Endothelial cell of umbilical vein (primary cell): Measurements from ENCODE around the gene TMEM121B. TPM values are rescaled to one million over a fixed set of nuclear protein-coding genes. Genes with fewer than 3 reads are reported as not detected.

Experiments
- BruUV-seq: library from RNA; stranded (reverse); fragments of 400-500 nt; replicated peaks from 2 replicates; lab custom pipeline; 2021; lab: Mats Ljungman, UMichigan
- CTCF ChIA-PET: fragments of 300-600, 350-600 bp; sonication (Branson Sonifier 250); formaldehyde crosslinking; loops from one replicate; lab custom pipeline; 2021; ENCODE audit warnings: antibody characterized with exemption, inconsistent platforms; lab: Charles Lee
- POLR2A ChIA-PET: fragments of 300-600, 350-600 bp; sonication (Branson Sonifier 250); formaldehyde crosslinking; loops from one replicate; lab custom pipeline; 2021; ENCODE audit warnings: antibody characterized with exemption, inconsistent platforms; lab: Charles Lee
- DNase-seq: peaks from one replicate; pipeline ENCODE4 v3.0.0-alpha.2; 2011; ENCODE audit warnings: low read depth, low spot score
- FAIRE-seq: peaks from 2 replicates; lab custom pipeline; 2011; peaks lifted over from hg19 to GRCh38; lab: Jason Lieb, UNC
- H2AFZ ChIP-seq: 2 replicates; pipeline ENCODE4 v1.6.0; 2012; ENCODE audit warnings: low read depth, low read length, control low read depth, inconsistent platforms
- H3K27ac ChIP-seq: 2 replicates; pipeline ENCODE4 v1.5.1; 2011; ENCODE audit warnings: low read depth, mild to moderate bottlenecking, control low read depth, low read length, moderate library complexity; ENCODE audit not compliant: insufficient read depth
- H3K27me3 ChIP-seq, 2 experiments: 2 replicates each; pipeline versions ENCODE4 v1.6.0 to v1.6.1; 2011; ENCODE audit warnings: low read length in 2 of 2, mixed read lengths in 1 of 2; ENCODE audit not compliant: control insufficient read depth in 2 of 2, insufficient read depth in 2 of 2
- H3K36me3 ChIP-seq, 2 experiments: 2 replicates in 1 of 2; 3 replicates in 1 of 2; pipeline ENCODE4 v1.5.1; 2011; ENCODE audit warnings: low read length in 2 of 2, mild to moderate bottlenecking in 1 of 2, moderate library complexity in 1 of 2; ENCODE audit not compliant: control insufficient read depth in 2 of 2, insufficient read depth in 2 of 2; ENCODE audit errors: extremely low read depth in 1 of 2
- H3K4me1 ChIP-seq: 3 replicates; pipeline ENCODE4 v1.5.1; 2011; ENCODE audit warnings: mild to moderate bottlenecking, low read length; ENCODE audit not compliant: control insufficient read depth, insufficient read depth; ENCODE audit errors: extremely low read depth
- H3K4me2 ChIP-seq: 2 replicates; pipeline ENCODE4 v1.6.1; 2011; ENCODE audit warnings: low read length, control low read depth, mixed read lengths; ENCODE audit not compliant: insufficient read depth
- H3K4me3 ChIP-seq, 3 experiments: fragments of 200-600 bp in 1 of 3; sonication (generic), shearing (Covaris generic) in 1 of 3; replicated peaks in 1 of 3; 2 replicates each; pipeline ENCODE4 v1.5.1; 2011 to 2016; ENCODE audit warnings: control low read depth in 3 of 3, low read length in 3 of 3, mild to moderate bottlenecking in 2 of 3, inconsistent platforms in 1 of 3, low read depth in 1 of 3, moderate library complexity in 1 of 3; ENCODE audit not compliant: insufficient read depth in 1 of 3
- H3K79me2 ChIP-seq: 2 replicates; pipeline ENCODE4 v1.6.0; 2012; ENCODE audit warnings: low read length, inconsistent platforms; ENCODE audit not compliant: control insufficient read depth, insufficient read depth
- H3K9ac ChIP-seq: replicated peaks from 2 replicates; pipeline ENCODE3; 2011; ENCODE audit warnings: low read length, control low read depth; ENCODE audit not compliant: insufficient read depth; ENCODE audit errors: extremely low read depth
- H3K9me1 ChIP-seq: replicated peaks from 3 replicates; pipeline ENCODE4 v1.6.0; 2011; ENCODE audit warnings: mild to moderate bottlenecking, low read length; ENCODE audit not compliant: control insufficient read depth, insufficient read depth; ENCODE audit errors: extremely low read depth
- H3K9me3 ChIP-seq: replicated peaks from 2 replicates; pipeline ENCODE4 v1.5.1; 2012; ENCODE audit warnings: low read length, inconsistent platforms; ENCODE audit not compliant: control insufficient read depth, insufficient read depth
- H4K20me1 ChIP-seq: replicated peaks from 2 replicates; pipeline ENCODE3; 2011; ENCODE audit warnings: mild to moderate bottlenecking, low read length; ENCODE audit not compliant: control insufficient read depth, insufficient read depth; ENCODE audit errors: extremely low read depth
- EZH2 ChIP-seq: IDR thresholded peaks from 2 replicates; pipeline ENCODE4 v1.6.1; 2012; ENCODE audit warnings: borderline replicate concordance, low read depth, mild to moderate bottlenecking, moderate library complexity, low read length, inconsistent platforms; ENCODE audit not compliant: severe bottlenecking
- FOS ChIP-seq: IDR thresholded peaks from 2 replicates; pipeline ENCODE4 v1.6.1; 2011; ENCODE audit warnings: mild to moderate bottlenecking, low read length, moderate library complexity, borderline replicate concordance; ENCODE audit not compliant: insufficient read depth
- GATA2 ChIP-seq: IDR thresholded peaks from 2 replicates; pipeline ENCODE4 v1.7.0; 2011; ENCODE audit warnings: low read depth, mild to moderate bottlenecking, moderate library complexity, mixed read lengths, low read length; ENCODE audit not compliant: insufficient read length, insufficient read depth
- JUN ChIP-seq: IDR thresholded peaks from 2 replicates; pipeline ENCODE4 v1.6.1; 2011; ENCODE audit warnings: borderline replicate concordance, low read depth; ENCODE audit not compliant: insufficient read length, insufficient read depth
- MAX ChIP-seq: IDR thresholded peaks from 2 replicates; pipeline ENCODE4 v1.6.1; 2011; ENCODE audit not compliant: insufficient read depth, insufficient read length
- MYC ChIP-seq: IDR thresholded peaks from one replicate; pipeline ENCODE4 v1.6.1; 2011; ENCODE audit warnings: mild to moderate bottlenecking, low read depth, low read length
- POLR2A ChIP-seq: IDR thresholded peaks from 2 replicates; pipeline ENCODE4 v1.6.1; 2012; ENCODE audit warnings: low read depth, mild to moderate bottlenecking, control low read depth, low read length
- POLR2AphosphoS5 ChIP-seq: IDR thresholded peaks from 2 replicates; pipeline ENCODE4 v1.6.1; 2012; ENCODE audit warnings: low read depth, mild to moderate bottlenecking, control low read depth, low read length, moderate library complexity; ENCODE audit not compliant: insufficient read depth
- dilution Hi-C: fragments of 300-500 bp; cut with MboI; formaldehyde crosslinking; loops from one replicate; pipeline ENCODE4 v1.15.0; 2019; ENCODE audit warnings: low sequenced_read_pairs; ENCODE audit not compliant: extremely low pct_ligation_motif_present
- intact Hi-C: fragments of 100-400 bp; cut with micrococcal nuclease; formaldehyde crosslinking; loops from one replicate; pipeline ENCODE4 v1.10.0; 2022
- polyA plus RNA-seq, 4 experiments: library from polyadenylated mRNA; depleted of rRNA in 3 of 4; stranded (reverse) in 3 of 4; unstranded in 1 of 4; fragments of >200 nt; gene quantifications; 2 replicates each; pipeline versions ENCODE4 v1.2.1 to v1.2.3, GENCODE V29; 2011 to 2012; ENCODE audit warnings: missing spikeins in 1 of 4
- total RNA-seq: library from RNA; stranded (reverse); gene quantifications from 2 replicates; pipeline ENCODE4 v1.2.3, GENCODE V29; 2021
- TF ChIP-seq, protein P1 (sequence below), 2 donors: IDR thresholded peaks; 1 replicate in 1 of 2; 2 replicates in 1 of 2; pipeline ENCODE4 v1.5.1; 2011; ENCODE audit warnings: low read length in 2 of 2, mild to moderate bottlenecking in 2 of 2, moderate library complexity in 2 of 2, control low read depth in 1 of 2, inconsistent platforms in 1 of 2, low read depth in 1 of 2; ENCODE audit not compliant: insufficient read depth in 1 of 2; ENCODE audit errors: extremely low read depth in 1 of 2

TMEM121B gene
- total and polyA plus RNA-seq, 2 donors (not counting 3 experiments of a cell fraction or from before 2014, with no cell fraction given), result 0.18 to 0.33 TPM

GRCh38 chr22:17105143-17106129, 15.7 kb downstream of the TMEM121B start:
- Histone ChIP-seq H3K4me1 (no peaks in the 10 kb centered on the region), H2AFZ (no peak overlapping the region), H4K20me1 (no peaks in the 10 kb centered on the region), H3K9me3 (no peaks in the 10 kb centered on the region), H3K27ac (no peak overlapping the region), H3K9me1 (no peaks in the 10 kb centered on the region), H3K27me3 (no peaks in the 10 kb centered on the region), H3K36me3 (peaks cover 2 to 17% of the 10 kb centered on the region in 2 experiments), H3K4me3 (no peak overlapping the region), H3K79me2 (no peaks in the 10 kb centered on the region), H3K4me2 (no peak overlapping the region), H3K9ac (no peak overlapping the region)
- DNase-seq, result no peak
- no TSS peak for BruUV-seq
- TF ChIP-seq GATA2 (no peak), MYC (no peak), POLR2AphosphoS5 (no peak), EZH2 (no peak), FOS (no peak), MAX (no peak), JUN (no peak), POLR2A (no peak)
- TF ChIP-seq, protein P1, sequence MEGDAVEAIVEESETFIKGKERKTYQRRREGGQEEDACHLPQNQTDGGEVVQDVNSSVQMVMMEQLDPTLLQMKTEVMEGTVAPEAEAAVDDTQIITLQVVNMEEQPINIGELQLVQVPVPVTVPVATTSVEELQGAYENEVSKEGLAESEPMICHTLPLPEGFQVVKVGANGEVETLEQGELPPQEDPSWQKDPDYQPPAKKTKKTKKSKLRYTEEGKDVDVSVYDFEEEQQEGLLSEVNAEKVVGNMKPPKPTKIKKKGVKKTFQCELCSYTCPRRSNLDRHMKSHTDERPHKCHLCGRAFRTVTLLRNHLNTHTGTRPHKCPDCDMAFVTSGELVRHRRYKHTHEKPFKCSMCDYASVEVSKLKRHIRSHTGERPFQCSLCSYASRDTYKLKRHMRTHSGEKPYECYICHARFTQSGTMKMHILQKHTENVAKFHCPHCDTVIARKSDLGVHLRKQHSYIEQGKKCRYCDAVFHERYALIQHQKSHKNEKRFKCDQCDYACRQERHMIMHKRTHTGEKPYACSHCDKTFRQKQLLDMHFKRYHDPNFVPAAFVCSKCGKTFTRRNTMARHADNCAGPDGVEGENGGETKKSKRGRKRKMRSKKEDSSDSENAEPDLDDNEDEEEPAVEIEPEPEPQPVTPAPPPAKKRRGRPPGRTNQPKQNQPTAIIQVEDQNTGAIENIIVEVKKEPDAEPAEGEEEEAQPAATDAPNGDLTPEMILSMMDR (IDR thresholded peaks at IDR 0.05; ENCODE audit: extremely low read depth in 1 of 2, insufficient read depth in 1 of 2, low read depth in 1 of 2, low read length in 2 of 2), result no peak
- POLR2A ChIA-PET, result no interaction called here
- intact Hi-C loops, result no loop called here
- no peak for FAIRE-seq
- dilution Hi-C loops, result no loop called here
- CTCF ChIA-PET, result no interaction called here
